ENCODE data around the gene HYAL1. TPM values are rescaled to one million over a fixed set of nuclear protein-coding genes. Genes with fewer than 3 reads are reported as not detected.

HYAL1 gene
- total RNA-seq, 1 donor from 2014 or later: 0.47 TPM

GRCh38 chr3:50299638-50299928, 3.8 kb downstream of the HYAL1 start:
- Mint-ChIP-seq H3K4me3 (peak overlapping the region; percentile 98), H3K36me3 (ENCODE audit: low read depth) (peaks cover 6% of the 10 kb centered on the region), H3K9me3 (no peaks in the 10 kb centered on the region), H3K4me1 (peaks cover 30% of the 10 kb centered on the region), H3K27me3 (no peaks in the 10 kb centered on the region), H3K27ac (peak overlapping the region; percentile 98)
- DNase-seq (no peak), ATAC-seq (ENCODE audit: low read depth) (no peak)
- intact Hi-C loops (cut with micrococcal nuclease): loop anchor here (1.0 to 10.0 kb wide), 10 partner anchors 22 to 1275 kb away; partner anchors contain the start of genes APEH, HEMK1, IMPDH2 and INKA1
- CTCF ChIA-PET: interaction anchor here (0.6 to 1.8 kb wide), 8 partner anchors 15 to 105 kb away, joined by 3 to 9 read pairs (median 4); partner anchors contain the start of gene HYAL2
- TF ChIP-seq CTCF (IDR thresholded peaks at IDR 0.05): no peak
- POLR2A ChIA-PET: interaction anchor here (0.6 to 3.4 kb wide), 19 partner anchors 14 to 1206 kb away, joined by 3 to 62 read pairs (median 4); partner anchors contain the start of genes CISH, CYB561D2, DAG1 and GNAI2

- no peaks in the 10 kb centered on the region for H3K27me3 Mint-ChIP-seq
- peak; percentile 98 for DNase-seq
- peak; percentile 89 for ATAC-seq (ENCODE audit: low read depth)
- ChIA-PET CTCF (interaction anchor here (0.6 to 1.8 kb wide), 8 partner anchors 16 to 105 kb away, joined by 3 to 9 read pairs (median 4); partner anchors contain the start of gene HYAL2), POLR2A (interaction anchor here (0.6 to 3.4 kb wide), 20 partner anchors 14 to 1206 kb away, joined by 3 to 62 read pairs (median 4); partner anchors contain the start of genes CISH, CYB561D2, DAG1 and GNAI2)
- H3K9me3 Mint-ChIP-seq: no peaks in the 10 kb centered on the region
- H3K4me1 Mint-ChIP-seq: peaks cover 30% of the 10 kb centered on the region
- intact Hi-C loops (cut with micrococcal nuclease): loop anchor here (1.0 to 10.0 kb wide), 10 partner anchors 22 to 1274 kb away; partner anchors contain the start of genes APEH, HEMK1, IMPDH2 and INKA1
- peaks cover 6% of the 10 kb centered on the region for H3K36me3 Mint-ChIP-seq (ENCODE audit: low read depth)
- TF ChIP-seq CTCF (IDR thresholded peaks at IDR 0.05): no peak
- H3K27ac Mint-ChIP-seq: peak within 1 kb of the TSS; percentile 98
- peak within 1 kb of the TSS; percentile 98 for H3K4me3 Mint-ChIP-seq
These were observed 4.3 kb downstream of the HYAL1 start, which contains the start of the genes HYAL3 and NAA80 for GRCh38 chr3:50298836-50299637. Gene HYAL3, minus strand, starts transcription at chr3:50299405. Its CDS starts 3,803 bp downstream, at chr3:50295602. Gene NAA80, minus strand, starts transcription at chr3:50299405. Its CDS starts 1,942 bp downstream, at chr3:50297463.

GRCh38 chr3:50297896-50298725, 5.3 kb downstream of the HYAL1 start:
- Mint-ChIP-seq H3K4me3 (peak overlapping the region; percentile 98), H3K27me3 (no peaks in the 10 kb centered on the region), H3K27ac (peak overlapping the region; percentile 98), H3K4me1 (peaks cover 30% of the 10 kb centered on the region), H3K9me3 (no peaks in the 10 kb centered on the region), H3K36me3 (ENCODE audit: low read depth) (peaks cover 6% of the 10 kb centered on the region)
- DNase-seq: no peak
- TF ChIP-seq CTCF (IDR thresholded peaks at IDR 0.05): no peak
- POLR2A ChIA-PET: interaction anchor here (0.9 to 3.4 kb wide), 10 partner anchors 15 to 828 kb away, joined by 3 to 62 read pairs (median 8); partner anchors contain the start of genes CISH, CYB561D2, DAG1 and HYAL2
- intact Hi-C loops (cut with micrococcal nuclease): loop anchor here (2.0 to 10.0 kb wide), 5 partner anchors 71 to 1273 kb away; partner anchors contain the start of genes APEH, HEMK1, IMPDH2 and INKA1
- no peak for ATAC-seq (ENCODE audit: low read depth)
- CTCF ChIA-PET: interaction anchor here (0.6 to 1.8 kb wide), 4 partner anchors 21 to 71 kb away, joined by 3 to 9 read pairs (median 4); partner anchors contain the start of gene HYAL2

GRCh38 chr3:50297384-50297775, 6.0 kb downstream of the HYAL1 start:
- POLR2A ChIA-PET: interaction anchor here (1.6 to 3.4 kb wide), 2 partner anchors 24 to 31 kb away, joined by 5 to 20 read pairs; partner anchors contain the start of genes HYAL2 and TUSC2
- ATAC-seq (ENCODE audit: low read depth) (no peak), DNase-seq (no peak)
- peaks cover 37% of the 10 kb centered on the region for H3K4me1 Mint-ChIP-seq
- peaks cover 8% of the 10 kb centered on the region for H3K36me3 Mint-ChIP-seq (ENCODE audit: low read depth)
- H3K27me3 Mint-ChIP-seq: no peaks in the 10 kb centered on the region
- CTCF ChIA-PET: no interaction called here
- no peak for TF ChIP-seq CTCF (IDR thresholded peaks at IDR 0.05)
- H3K9me3 Mint-ChIP-seq: no peaks in the 10 kb centered on the region
- no peak overlapping the region for H3K27ac Mint-ChIP-seq
- intact Hi-C loops (cut with micrococcal nuclease): loop anchor here (5.0 to 10.0 kb wide), 3 partner anchors 493 to 1273 kb away; partner anchors contain the start of genes APEH, IMPDH2, INKA1 and NDUFAF3
- H3K4me3 Mint-ChIP-seq: peak overlapping the region; percentile 98
